Colonic mucosa (tissue), 4 donors: ENCODE data around the gene ZC3H7A. TPM values are rescaled to one million over a fixed set of nuclear protein-coding genes. Genes with fewer than 3 reads are reported as not detected.
A peak's percentile ranks its signal among the peaks of the same experiment; 100 is the strongest.

ENCODE experiments used
- DNase-seq: peaks from one replicate; pipeline ENCODE4 v3.0.0-alpha.2; 2020
- H3K27ac ChIP-seq: fragments of 200-600 bp; one replicate; pipeline ENCODE4 v1.8.0; 2021
- H3K27me3 ChIP-seq: fragments of 200-600 bp; one replicate; pipeline ENCODE4 v1.8.0; 2021
- H3K36me3 ChIP-seq: fragments of 200-600 bp; one replicate; pipeline ENCODE4 v1.8.0; 2021
- H3K4me1 ChIP-seq: fragments of 200-600 bp; one replicate; pipeline ENCODE4 v1.8.0; 2021; ENCODE audit warnings: mild to moderate bottlenecking
- H3K4me3 ChIP-seq: fragments of 200-600 bp; one replicate; pipeline ENCODE4 v1.8.0; 2021
- H3K9ac ChIP-seq, 2 donors: one replicate each; pipeline ENCODE4 v1.7.0; 2013; ENCODE audit warnings: control low read depth in 2 of 2, low read depth in 2 of 2, low read length in 2 of 2
- H3K9me3 ChIP-seq: fragments of 200-600 bp; one replicate; pipeline ENCODE4 v1.8.0; 2021
- CTCF ChIP-seq: fragments of 200-600 bp; IDR thresholded peaks from one replicate; pipeline ENCODE4 v1.8.0; 2022; ENCODE audit warnings: antibody characterized with exemption, mild to moderate bottlenecking
- intact Hi-C: fragments of 100-400 bp; cut with DNase I; formaldehyde crosslinking; loops from one replicate; pipeline ENCODE4 v1.14.1; 2022
- total RNA-seq, 2 donors: library from RNA; stranded (reverse); fragmentation: NEBNext Ultra II Directional in 1 of 2; extraction: Animal tissue kit (Norgen Biotek cat#: 25700) in 1 of 2; gene quantifications; one replicate each; pipeline ENCODE4 v1.2.1, GENCODE V29; 2021
- donor health status: healthy.
- donor health status: DM: no; HTN: no; CAD: no.
- donor health status: DM: no; HTN: no; CAD: no.

Gene ZC3H7A
- total RNA-seq, 2 donors from 2014 or later, result 40.2 to 47.1 TPM

- no peak for TF ChIP-seq CTCF
- Histone ChIP-seq H3K9ac (no peak overlapping the region), H3K36me3 (peaks cover 15% of the 10 kb centered on the region), H3K27me3 (no peaks in the 10 kb centered on the region), H3K27ac (peak overlapping the region; percentile 2), H3K4me3 (no peak overlapping the region), H3K4me1 (peaks cover 7% of the 10 kb centered on the region), H3K9me3 (no peaks in the 10 kb centered on the region)
- intact Hi-C loops, result no loop called here
- no peak for DNase-seq
Measured at GRCh38 chr16:11721781-11722467, 75.1 kb downstream of the ZC3H7A start.

GRCh38 chr16:11719762-11720161 lies 77.3 kb downstream of the ZC3H7A start:
- TF ChIP-seq CTCF, result no peak
- peaks cover 7% of the 10 kb centered on the region for H3K4me1 ChIP-seq
- intact Hi-C loops, result loop anchor here (5.0 kb wide), 1 partner anchor 322 kb away; no protein-coding TSS in a partner anchor

GRCh38 chr16:11719171-11719570 lies 77.9 kb downstream of the ZC3H7A start:
- DNase-seq, result no peak
- H3K4me1 ChIP-seq, result peaks cover 7% of the 10 kb centered on the region
- H3K9me3 ChIP-seq, result no peaks in the 10 kb centered on the region
- H3K4me3 ChIP-seq, result no peak overlapping the region
- no peaks in the 10 kb centered on the region for H3K27me3 ChIP-seq
- H3K36me3 ChIP-seq, result peaks cover 20% of the 10 kb centered on the region
- no peak for TF ChIP-seq CTCF
- no peak overlapping the region for H3K9ac ChIP-seq
- no peak overlapping the region for H3K27ac ChIP-seq
- intact Hi-C loops, result loop anchor here (5.0 kb wide), 1 partner anchor 322 kb away; no protein-coding TSS in a partner anchor

More at GRCh38 chr16:11719762-11720161, 77.3 kb downstream of the ZC3H7A start:
- Histone ChIP-seq H3K4me3 (no peak overlapping the region), H3K27me3 (no peaks in the 10 kb centered on the region), H3K27ac (no peak overlapping the region), H3K36me3 (peaks cover 20% of the 10 kb centered on the region), H3K9me3 (no peaks in the 10 kb centered on the region), H3K9ac (no peak overlapping the region)
- DNase-seq, result no peak

- H3K9me3 ChIP-seq, result no peaks in the 10 kb centered on the region
- peaks cover 20% of the 10 kb centered on the region for H3K36me3 ChIP-seq
- no peak overlapping the region for H3K4me3 ChIP-seq
- TF ChIP-seq CTCF, result no peak
- DNase-seq, result no peak
- no peaks in the 10 kb centered on the region for H3K27me3 ChIP-seq
- no peak overlapping the region for H3K27ac ChIP-seq
- no peak overlapping the region for H3K9ac ChIP-seq
- intact Hi-C loops, result loop anchor here (5.0 kb wide), 1 partner anchor 321 kb away; no protein-coding TSS in a partner anchor
- peaks cover 7% of the 10 kb centered on the region for H3K4me1 ChIP-seq
Measured at GRCh38 chr16:11717811-11718210, 79.2 kb downstream of the ZC3H7A start.

- no peak for DNase-seq
- Histone ChIP-seq H3K4me3 (no peak overlapping the region), H3K4me1 (no peaks in the 10 kb centered on the region), H3K27me3 (no peaks in the 10 kb centered on the region), H3K9ac (no peak overlapping the region), H3K36me3 (peaks cover 17% of the 10 kb centered on the region), H3K27ac (no peak overlapping the region), H3K9me3 (no peaks in the 10 kb centered on the region)
- TF ChIP-seq CTCF, result no peak
- intact Hi-C loops, result loop anchor here (5.0 kb wide), 1 partner anchor 319 kb away; no protein-coding TSS in a partner anchor
Measured at GRCh38 chr16:11716336-11716735, 80.7 kb downstream of the ZC3H7A start.
